SK-N-DZ (cell line): Measurements from ENCODE around the gene ABCA6. TPM values are rescaled to one million over a fixed set of nuclear protein-coding genes. Genes with fewer than 3 reads are reported as not detected.
"Not testable (repeated sequence)": the region's sequence is repeated elsewhere in the genome, so short reads cannot be mapped to it uniquely, and the experiment has no call there.

Experiments
- DNase-seq: peaks from one replicate; pipeline ENCODE4 v3.0.0-alpha.2; 2015; ENCODE audit warnings: low spot score
- polyA plus RNA-seq, 2 experiments: library from polyadenylated mRNA; depleted of rRNA; stranded (reverse); fragments of >200 nt; gene quantifications; 2 replicates each; pipeline ENCODE4 v1.2.3, GENCODE V29; 2014

Gene ABCA6, protein sequence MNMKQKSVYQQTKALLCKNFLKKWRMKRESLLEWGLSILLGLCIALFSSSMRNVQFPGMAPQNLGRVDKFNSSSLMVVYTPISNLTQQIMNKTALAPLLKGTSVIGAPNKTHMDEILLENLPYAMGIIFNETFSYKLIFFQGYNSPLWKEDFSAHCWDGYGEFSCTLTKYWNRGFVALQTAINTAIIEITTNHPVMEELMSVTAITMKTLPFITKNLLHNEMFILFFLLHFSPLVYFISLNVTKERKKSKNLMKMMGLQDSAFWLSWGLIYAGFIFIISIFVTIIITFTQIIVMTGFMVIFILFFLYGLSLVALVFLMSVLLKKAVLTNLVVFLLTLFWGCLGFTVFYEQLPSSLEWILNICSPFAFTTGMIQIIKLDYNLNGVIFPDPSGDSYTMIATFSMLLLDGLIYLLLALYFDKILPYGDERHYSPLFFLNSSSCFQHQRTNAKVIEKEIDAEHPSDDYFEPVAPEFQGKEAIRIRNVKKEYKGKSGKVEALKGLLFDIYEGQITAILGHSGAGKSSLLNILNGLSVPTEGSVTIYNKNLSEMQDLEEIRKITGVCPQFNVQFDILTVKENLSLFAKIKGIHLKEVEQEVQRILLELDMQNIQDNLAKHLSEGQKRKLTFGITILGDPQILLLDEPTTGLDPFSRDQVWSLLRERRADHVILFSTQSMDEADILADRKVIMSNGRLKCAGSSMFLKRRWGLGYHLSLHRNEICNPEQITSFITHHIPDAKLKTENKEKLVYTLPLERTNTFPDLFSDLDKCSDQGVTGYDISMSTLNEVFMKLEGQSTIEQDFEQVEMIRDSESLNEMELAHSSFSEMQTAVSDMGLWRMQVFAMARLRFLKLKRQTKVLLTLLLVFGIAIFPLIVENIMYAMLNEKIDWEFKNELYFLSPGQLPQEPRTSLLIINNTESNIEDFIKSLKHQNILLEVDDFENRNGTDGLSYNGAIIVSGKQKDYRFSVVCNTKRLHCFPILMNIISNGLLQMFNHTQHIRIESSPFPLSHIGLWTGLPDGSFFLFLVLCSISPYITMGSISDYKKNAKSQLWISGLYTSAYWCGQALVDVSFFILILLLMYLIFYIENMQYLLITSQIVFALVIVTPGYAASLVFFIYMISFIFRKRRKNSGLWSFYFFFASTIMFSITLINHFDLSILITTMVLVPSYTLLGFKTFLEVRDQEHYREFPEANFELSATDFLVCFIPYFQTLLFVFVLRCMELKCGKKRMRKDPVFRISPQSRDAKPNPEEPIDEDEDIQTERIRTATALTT (N-terminal part only)
- polyA plus RNA-seq (2014; cell fraction: cytosol; rRNA removed) = not detected in 2 replicates
- polyA plus RNA-seq (2014; cell fraction: nucleus; rRNA removed) = not detected in 2 replicates

DNA sequence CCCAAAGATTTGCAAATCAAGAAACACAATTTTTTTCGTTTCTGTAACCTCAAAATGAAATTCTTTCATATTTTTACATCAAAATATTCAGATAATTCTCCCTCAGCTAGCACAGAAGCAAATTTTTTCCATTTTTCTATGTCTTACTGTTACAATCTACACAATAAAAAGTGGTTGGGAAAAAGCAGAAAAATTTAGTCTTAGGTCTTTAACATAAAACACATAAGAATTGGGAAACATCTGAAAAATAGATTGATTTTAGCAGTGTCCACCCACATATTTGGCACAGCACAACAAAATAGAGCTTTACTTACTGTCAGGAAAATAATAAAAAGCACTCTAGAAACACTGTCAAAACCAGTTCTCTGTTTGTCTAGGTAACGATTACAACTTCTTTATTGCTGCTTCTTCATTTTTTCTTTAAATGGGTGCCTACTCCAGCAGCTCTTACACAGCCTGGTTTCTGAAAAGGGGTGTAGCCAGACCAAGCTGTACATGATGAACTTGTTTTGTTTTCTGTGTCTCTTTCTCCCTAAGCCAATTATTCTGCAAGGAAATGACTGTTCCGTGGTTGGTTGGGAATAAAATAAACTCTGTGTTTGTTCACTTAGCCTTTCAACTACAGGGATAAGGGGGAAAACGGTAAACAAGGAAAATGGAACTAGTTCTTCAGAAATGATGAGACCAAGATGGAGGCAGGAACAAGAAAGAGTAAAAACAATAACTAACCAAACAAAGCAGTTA lies at the start of gene ABCA6:
TSS of gene ABCA6 (minus strand) at position 465 of the 744 bp plus-strand sequence. CDS start 1,192 bp downstream, outside the sequence.
- no peak for DNase-seq

DNA sequence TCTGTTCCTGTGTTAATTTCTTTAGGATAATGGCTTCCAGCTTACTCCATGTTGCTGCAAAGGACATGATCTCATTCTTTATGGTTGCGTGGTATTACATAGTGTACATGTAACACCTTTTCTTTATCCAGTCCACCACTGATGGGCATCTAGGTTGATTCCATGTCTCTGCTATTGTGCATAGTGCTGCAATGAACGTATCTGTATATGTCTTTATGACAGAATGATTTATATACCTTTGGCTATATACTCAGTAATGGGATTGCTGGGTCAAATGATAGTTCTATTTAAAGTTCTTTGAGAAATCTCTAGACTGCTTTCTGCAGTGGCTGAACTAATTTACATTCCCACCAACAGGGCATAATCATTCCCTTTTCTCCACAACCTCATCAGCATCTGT lies 47.1 kb upstream of the ABCA6 start:
- no peak for DNase-seq

DNA sequence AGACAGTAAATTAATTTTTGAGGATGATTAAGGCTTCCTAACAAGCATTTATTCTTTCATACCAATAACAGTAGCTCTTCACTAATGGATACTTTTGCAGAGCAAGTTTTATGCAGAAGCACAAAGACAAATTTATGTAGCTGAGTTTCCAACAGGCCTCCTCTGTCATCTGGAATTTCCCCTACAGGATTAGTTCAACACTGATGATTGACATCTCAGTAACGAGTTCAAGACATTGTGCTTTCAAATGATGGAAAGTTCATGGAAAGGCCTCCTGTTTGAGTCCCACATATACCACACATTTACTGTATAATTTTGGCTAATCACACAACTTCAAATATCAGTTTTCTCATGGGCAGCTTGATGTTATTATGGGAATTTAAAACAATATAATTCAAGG lies 46.4 kb upstream of the ABCA6 start:
- DNase-seq = no peak

DNA sequence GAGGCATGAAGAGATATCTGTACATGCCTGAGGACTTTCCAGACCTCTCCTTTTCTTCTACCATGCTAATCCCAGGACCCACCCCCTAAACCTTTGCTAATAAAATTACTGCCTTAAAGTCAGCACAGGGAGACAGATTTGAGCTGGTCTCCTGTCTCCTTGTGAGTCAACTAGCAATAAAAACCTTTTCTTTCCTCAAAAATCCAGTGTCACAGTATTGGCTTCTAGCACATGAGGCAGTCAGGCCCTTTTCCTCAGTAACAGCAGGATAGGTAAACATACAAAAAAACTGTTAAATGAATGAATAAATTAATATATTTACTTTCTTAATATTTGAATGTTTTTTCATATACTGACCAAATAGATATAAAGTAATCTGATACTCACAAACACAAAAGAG lies 45.6 kb upstream of the ABCA6 start:
- DNase-seq = no peak

DNA sequence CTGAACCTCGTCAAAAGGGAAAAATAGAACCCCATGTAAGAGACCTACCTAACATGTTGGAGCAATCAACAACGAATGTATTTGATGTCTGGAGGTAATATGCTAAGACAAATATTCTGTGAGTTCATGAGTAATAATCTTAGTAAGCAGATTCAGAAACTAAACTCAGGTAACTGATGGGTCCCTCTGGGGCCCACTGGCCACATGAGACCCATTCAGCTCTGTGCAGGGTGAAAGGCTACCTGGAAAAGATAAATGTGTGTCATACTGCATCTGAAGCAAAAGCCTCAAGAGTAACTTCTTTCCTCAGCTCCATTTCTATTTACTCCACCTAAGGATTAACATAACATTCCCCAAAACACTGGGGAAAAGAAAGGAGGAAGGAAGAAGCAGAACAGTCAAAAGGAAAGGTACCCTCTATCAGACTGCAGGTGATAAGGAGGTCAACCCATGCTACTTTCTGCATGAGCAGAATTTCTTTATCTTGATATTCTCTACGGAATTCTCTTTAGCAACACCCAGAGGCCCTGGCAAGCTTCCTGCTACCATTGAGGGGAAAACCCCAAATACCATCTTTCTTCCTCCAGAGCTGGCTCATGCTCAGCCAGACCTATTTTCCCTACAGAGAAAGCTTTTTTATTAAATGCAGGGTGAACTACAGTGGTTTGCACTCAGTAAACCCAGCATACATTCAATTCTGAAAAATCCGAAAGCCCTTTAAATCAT lies 37.7 kb upstream of the ABCA6 start:
- no peak for DNase-seq

DNA sequence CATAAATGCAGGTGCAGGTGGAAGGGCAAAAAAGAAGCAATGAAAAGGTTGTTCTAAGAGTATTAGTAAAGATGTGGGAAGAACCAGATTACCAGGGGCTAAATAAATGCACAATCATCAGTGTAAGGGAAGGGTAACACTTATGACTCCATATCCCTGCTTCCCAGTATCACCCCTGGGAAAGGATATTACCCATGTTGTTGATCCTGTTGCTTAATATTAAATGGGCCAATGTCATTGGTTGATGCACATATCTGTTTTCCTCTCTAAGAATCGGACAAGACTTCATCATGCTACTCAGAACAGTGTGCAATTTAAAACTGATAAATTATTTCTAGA lies 34.7 kb upstream of the ABCA6 start:
- DNase-seq = no peak

DNA sequence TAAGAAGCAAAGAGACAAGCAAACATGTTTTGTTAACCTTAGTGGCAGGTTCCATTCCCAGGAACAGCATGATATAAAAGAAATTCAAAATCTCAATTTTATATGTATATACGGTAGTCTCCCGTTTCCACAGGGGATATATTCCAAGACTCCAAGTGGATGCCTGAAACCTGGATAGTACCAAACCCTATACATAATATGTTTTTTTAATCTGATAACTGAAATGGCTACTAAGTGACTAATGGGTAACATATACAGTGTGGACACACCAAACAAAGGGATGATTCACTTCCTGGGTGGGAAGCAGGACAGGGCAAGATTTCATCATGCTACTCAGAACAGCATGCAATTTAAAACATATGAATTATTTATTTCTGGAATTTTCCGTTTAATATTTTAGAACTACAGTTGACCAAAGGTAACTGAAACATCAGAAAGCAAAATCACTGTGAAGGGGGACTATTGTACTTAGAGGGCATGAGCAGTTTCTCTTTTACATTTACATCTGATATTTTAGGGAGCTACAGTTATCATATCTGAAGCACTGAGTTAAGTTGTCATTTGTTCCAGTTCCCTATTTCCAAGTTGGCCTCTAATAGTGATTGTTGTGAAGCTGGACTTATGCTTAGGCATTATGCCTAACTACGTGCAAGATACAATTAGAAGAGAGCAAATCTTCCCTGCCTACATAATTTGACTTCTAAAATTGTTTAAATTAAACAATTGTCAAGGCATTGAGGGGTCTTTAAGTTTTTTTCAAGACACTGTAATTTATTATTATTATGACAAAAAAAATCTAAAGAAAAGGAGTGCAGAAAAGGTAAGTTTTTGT lies 34.1 kb upstream of the ABCA6 start:
- no peak for DNase-seq

DNA sequence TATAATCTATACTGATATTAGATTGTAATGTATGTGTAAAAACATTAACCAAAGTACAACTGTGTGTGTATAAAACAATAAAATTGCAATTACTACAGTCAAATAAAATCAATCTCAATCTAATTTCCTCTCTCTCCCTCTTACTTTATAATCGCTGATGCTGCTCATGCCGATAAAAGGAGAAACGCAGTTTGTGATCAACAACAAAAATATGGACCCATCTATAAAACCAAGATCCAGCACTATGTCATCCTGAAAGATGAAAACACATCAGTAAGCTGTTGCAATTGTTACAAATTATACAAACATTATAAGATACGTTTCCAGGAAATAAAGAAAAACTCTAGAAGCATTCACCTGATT lies 33.5 kb upstream of the ABCA6 start:
- DNase-seq = no peak

DNA sequence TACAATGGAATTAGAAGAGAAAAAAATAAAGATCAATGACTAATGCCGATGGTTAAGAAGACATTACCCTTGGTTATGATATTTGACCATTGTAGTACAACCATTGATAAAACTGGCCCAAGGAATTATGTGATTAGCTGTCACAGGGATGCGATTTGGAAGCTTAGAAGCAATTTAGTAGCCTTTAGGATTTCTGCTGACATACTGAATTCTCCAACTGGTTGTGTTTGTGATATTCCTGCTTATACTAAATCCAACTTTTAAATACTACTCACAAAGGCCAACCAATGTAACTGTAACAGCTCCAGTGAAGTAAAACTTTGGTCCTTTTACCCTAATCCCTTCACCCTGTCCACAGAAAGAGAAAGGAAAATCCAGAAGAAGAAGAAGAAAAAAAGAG lies 31.4 kb upstream of the ABCA6 start:
- DNase-seq = no peak

DNA sequence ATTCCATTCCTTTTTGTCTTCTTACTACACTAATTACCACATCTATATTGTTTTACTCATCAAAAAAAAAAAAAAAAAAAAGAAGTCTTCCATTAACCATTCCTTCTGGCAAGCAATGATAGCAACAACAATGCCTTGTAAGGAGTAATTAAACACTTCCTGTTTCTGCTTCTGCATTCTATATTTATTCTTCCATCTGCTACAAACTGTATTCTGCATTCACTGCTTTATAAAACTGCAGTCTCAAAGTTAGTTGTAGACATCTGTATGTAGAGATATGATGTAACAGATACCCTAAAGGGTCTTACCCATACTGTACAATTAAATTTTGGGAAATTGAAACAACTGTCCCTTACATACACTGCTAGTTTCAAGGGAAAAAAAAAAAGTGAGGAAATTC lies 28.7 kb upstream of the ABCA6 start:
- DNase-seq = no peak

DNA sequence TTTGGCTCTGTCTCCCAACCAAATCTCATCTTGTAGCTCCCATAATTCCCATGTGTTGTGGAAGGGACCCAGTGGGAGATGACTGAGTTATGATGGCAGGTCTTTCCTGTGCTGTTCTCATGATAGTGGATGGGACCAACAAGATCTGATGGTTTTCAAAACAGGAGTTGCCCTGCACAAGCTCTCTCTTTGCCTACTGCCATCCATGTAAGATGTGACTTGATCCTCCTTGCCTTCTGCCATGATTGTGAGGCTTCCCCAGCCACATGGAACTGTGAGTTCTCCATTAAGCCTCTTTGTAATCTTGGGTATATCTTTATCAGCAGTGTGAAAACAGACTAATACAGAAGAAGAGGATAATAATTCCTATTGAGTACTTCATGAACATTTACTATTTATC lies 26.9 kb upstream of the ABCA6 start:
- not testable (repeated sequence) for DNase-seq

DNA sequence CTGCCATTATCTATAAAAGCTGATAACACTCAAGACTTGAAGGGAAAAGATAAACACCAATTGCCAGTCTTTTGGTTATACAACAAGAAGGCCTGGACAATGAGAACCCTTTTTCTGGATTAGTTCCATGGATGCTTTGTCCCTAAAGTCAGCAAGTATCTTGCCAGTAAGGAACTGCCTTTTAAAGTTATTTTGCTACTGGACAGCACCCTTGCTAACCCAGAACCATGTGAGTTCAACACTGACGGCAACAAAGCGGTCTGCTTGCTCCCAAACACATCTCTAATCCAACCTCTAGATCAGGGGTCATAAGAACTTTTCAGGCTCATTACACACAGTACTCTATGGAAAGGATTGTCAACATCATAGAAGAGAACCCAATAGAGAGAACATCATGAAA lies 25.3 kb upstream of the ABCA6 start:
- DNase-seq = no peak

DNA sequence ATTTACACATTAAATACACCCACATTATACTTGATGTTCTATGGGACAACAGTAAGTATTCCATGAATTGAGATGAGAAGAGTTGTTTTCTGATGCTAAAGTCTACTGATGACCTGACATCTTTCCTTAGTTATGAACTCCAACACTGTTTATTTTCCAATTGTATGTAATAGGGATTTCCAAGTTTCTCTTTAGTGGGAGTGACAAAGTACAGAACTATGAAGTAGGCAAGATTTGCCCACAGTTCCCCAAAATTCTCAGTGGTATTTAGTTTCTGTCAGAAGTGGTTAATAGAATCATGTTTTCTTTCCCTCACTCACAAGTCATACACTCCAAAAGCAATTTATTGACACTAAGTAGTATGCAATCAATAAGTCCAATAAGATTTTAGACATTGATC lies 22.5 kb upstream of the ABCA6 start:
- DNase-seq = no peak

DNA sequence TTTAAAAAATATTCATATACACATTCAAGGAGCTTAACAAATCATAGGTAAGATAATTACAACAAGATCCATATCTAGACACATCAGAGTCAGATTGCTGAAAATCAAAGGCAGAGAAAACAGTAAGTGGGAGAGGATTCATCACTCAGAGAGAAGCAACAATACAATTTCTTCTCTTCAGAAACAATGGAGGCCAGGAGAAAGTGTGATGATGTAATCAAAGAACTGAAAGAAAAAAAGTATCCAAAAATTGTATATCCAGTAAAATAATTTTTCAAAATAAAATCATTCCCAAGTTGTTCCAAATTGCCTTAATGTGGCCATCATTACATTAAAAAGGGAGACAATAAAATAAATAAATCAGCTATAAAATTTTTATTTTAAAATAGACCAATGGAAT lies 17.7 kb upstream of the ABCA6 start:
- no peak for DNase-seq

DNA sequence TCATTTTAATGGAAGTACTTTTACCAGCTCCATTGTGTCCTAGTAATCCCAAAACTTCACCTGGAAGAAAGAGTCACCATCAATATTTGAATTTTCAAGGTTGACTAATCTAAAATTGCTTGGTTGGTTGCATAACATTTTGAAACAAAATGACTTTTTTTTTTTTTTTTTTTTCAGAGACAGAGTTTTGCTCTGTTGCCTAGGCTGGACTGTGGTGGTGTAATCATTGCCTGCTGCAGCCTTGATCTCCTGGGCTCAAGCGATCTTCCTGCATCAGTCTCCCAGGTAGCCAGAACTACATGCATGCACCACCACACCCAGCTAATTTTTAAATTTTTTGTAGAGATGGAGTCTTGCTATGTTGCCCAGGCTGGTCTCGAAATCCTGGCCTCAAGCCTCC lies 12.6 kb upstream of the ABCA6 start:
- no peak for DNase-seq

DNA sequence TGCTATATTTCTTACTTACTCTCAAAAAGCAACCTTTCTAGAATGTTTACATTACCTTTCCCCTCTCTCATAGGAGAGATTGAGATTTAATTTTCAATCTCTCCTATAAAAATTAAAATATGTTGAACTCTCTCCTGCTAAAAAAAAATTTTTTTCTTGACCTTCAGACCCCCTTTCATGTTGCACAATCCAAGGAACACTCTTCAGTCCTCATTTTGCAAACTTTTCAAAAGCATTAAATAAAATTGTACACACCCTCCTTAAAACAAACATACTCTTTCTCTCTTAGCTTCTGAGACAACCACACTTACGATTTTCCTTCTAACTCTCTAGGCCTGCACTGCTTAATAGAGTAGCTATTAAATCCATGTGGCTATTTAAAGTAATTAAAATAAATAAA lies 8.6 kb upstream of the ABCA6 start:
- DNase-seq = no peak

DNA sequence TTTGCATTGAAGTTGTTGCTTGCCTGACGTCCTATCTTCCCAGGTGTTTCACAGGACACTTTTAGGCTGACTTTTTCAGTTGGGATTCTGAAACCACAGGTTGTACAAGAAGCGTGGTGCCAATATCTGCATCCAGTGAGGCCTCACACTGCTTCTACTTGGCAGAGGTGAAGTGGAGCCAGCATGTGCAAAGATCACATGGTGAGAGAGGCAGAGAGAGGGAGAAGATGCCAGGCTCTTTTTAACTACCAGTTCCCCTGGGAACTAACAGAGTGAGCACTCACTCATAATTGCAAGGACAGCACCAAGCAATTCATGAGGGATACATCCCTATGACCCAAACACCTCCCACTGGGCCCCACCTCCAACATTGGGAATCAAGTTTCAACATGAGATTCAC lies 5.8 kb upstream of the ABCA6 start:
- DNase-seq = no peak

DNA sequence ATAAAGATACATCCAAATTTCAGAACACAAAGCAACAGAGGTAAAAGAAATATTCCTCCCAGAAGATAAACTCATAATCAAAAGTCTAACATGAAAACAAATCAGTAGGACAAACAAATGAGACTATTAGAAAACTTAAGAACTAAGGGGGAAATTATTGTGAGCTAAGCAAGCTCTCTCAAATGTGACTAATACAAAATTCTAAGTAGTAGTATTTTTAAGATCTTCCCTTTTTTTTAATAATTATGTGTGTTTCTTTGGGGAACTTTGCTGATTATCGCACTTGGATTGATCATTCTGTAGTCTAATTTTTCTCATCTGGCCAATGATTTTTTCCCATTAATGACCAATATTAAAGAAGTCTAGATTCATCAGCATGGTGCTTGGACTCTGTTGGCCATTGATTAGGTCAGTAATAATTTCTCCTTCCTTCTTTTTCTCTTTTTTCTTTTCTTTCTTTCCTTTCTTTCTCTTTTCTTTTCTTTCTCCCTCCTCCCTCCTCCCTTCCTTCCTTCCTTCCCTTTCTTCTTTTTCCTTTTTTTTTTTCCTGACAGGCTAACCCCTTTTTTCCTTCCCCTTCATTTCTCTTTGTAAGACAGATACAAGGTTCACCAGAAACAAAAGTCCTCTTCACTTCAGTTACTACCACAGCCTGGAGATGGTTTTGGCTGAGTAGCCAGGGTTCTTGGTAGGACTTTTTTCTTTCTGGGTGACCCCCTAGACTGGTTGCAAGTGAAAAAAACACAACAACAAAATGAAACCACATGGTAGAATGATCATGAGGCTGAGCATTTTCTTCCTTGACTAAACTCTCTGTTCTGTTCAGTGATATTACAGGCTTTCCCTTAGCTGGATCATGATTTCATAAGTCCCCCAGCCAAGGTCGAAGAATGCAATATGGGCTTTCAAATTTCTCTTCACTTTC lies 2.9 kb upstream of the ABCA6 start:
- no peak for DNase-seq
